ENCODE data around the gene CLDN25.

Gene CLDN25

GRCh38 chr11:113814181-113814580, 34.6 kb downstream of the CLDN25 start:
- DNase-seq = no peak

DNA sequence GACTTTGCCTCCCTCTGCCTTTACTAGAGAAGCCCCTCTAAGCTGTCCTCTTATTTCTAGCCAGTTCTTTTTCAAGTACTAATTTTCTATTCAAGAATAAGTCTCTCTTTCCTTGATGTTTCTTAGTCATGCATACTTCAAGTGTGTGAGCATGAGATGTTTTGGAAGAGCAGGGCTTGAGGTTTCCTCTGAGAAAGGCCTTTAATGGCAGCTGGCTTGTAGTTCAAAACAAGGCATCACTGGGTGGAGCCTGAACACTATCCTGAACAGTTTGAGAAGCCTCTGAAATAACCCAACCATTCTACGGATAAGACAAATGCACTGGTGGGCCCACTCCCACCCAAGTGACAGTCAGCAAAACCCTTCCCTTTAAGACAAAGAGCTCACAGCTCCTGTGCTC, 37.6 kb downstream of the CLDN25 start:
- no peak for DNase-seq

DNA sequence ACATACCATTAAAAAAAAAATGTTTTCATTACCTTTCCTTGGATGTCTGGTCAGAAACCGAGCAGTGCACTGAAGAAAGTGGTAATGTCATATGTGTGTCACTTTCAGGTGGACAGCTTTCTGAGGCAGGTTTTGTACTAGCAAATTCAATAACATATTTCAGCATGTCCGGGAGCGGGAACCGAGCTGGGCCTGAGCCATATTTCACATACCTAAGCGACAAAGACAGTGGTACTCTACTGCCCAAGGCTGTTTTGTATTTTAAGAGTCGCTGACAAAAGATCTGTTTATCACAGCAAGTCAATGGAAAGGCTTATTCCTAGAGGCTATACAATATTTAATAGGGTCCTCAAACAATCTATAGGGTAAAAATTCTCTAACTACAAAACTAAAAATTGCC, 38.0 kb downstream of the CLDN25 start:
- DNase-seq = no peak

DNA sequence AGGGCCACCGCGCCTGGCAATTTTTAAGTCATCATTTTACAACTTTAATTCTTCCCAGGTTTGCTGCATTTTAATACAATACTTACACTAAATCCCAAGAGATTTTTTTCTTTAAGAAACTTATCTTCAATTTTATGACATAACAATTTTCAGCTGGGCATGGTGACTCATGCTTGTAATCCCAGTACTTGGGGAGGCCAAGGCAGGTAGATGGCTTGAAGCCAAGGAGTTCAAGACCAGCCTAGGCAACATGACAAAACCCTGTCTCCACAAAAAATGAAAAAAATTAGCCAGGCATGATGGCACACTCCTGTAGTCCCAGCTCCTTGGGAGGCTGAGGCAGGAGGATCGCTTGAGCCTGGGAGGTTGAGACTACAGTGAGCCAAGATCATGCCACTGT, 38.8 kb downstream of the CLDN25 start:
- DNase-seq = no peak

DNA sequence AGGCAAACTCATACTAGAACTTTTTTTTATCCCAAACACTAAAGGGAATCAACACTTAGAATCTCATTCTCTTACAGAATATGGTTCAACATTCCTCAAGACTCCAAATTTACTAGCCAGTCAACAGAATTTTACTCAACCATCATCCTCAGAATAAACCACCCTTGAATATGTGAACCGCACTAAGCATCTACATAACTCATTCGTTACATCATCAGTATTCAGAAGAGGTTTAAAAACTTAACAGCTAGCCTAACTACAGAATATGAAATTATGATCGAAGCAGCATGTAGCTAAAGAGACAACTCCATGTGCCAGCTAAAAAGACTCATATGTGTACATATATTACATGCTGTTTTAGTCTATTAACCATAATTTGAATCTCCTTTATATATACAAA, 47.9 kb downstream of the CLDN25 start:
- DNase-seq = no peak

DNA sequence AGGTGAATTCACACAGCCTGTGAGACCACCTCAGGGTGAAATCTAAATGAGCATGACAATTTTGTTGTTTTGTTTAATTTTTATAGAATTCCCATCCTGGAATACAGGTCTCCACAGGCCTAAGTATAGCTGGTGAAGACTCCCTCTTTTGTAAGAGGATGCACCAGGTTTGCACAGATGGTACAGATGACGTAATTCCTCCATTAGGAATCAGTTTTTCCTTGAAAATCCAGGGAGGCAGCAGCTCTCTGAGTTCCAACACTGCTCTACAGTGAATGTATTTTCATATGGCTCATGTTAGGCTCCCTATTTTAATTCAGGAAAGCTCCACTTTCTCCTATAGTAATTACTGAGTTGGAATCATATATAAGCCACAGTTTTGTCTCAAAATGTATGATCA, 48.6 kb downstream of the CLDN25 start:
- DNase-seq = no peak

DNA sequence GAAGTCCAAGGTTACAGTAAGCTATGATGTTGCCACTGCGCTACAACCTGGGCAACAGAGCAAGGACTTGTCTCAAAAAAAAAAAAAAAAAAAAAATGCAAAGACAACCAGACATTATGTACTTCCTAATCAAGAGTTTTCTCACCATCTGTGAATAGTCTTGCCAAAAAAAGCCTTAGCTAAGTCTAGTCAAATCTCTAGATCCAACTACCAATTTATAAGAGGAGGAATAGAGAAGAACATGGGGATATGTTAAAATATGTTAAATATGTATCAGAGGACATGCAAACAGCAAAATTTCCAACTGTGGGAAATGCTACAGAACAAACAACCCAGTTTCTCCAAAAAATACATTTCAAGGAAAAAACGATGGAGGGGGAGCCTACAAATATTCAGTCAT, 50.2 kb downstream of the CLDN25 start:
- no peak for DNase-seq

All from CD4-positive, alpha-beta T cell treated with Interleukin-15 for 1 hour (primary cell).